C4-2B (cell line): ENCODE results near the gene SNCAIP.

ENCODE experiments used
- H3K27ac ChIP-seq: fragments of 450-650 bp; 2 replicates; pipeline ENCODE4 v1.5.1; 2017
- ZFX ChIP-seq: fragments of 450-650 bp; IDR thresholded peaks from 2 replicates; pipeline ENCODE4 v1.6.1; 2017
- TF ChIP-seq, protein P1 (sequence below): fragments of 450-650 bp; conservative IDR thresholded peaks from 2 replicates; pipeline ENCODE4 v1.5.1; 2017; ENCODE audit warnings: mild to moderate bottlenecking

Gene SNCAIP

GRCh38 chr5:122362361-122362760, 50.3 kb downstream of the SNCAIP start:
- TF ChIP-seq, protein P1, sequence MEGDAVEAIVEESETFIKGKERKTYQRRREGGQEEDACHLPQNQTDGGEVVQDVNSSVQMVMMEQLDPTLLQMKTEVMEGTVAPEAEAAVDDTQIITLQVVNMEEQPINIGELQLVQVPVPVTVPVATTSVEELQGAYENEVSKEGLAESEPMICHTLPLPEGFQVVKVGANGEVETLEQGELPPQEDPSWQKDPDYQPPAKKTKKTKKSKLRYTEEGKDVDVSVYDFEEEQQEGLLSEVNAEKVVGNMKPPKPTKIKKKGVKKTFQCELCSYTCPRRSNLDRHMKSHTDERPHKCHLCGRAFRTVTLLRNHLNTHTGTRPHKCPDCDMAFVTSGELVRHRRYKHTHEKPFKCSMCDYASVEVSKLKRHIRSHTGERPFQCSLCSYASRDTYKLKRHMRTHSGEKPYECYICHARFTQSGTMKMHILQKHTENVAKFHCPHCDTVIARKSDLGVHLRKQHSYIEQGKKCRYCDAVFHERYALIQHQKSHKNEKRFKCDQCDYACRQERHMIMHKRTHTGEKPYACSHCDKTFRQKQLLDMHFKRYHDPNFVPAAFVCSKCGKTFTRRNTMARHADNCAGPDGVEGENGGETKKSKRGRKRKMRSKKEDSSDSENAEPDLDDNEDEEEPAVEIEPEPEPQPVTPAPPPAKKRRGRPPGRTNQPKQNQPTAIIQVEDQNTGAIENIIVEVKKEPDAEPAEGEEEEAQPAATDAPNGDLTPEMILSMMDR: no peak
- no peak overlapping the region for H3K27ac ChIP-seq

- TF ChIP-seq, protein P1: no peak
- TF ChIP-seq ZFX: no peak
- H3K27ac ChIP-seq: no peak overlapping the region
Measured at GRCh38 chr5:122363623-122364022, 51.6 kb downstream of the SNCAIP start.

GRCh38 chr5:122366501-122366900, 54.5 kb downstream of the SNCAIP start:
- no peak overlapping the region for H3K27ac ChIP-seq
- no peak for TF ChIP-seq ZFX
- TF ChIP-seq, protein P1: no peak

DNA sequence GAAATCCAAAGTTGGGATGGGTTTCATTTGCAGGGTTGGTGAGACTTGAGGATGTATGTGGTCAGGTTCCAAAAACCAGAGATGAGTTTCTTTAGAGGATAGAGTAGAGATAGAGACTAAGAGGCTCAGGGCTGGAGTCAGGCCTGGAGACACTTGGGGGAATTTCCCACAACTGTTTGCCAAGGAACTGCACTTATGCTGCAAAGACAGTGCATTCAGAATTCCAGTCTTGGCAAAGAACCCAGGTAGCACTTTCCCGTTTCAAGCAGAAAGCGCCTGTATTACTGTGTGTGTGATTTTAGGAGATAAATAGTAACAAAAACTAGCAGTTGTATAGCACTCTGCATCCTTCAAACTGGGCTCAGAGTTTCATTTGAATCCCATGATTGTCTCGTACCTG, 55.4 kb downstream of the SNCAIP start:
- no peak for TF ChIP-seq ZFX
- TF ChIP-seq, protein P1: no peak
- no peak overlapping the region for H3K27ac ChIP-seq

DNA sequence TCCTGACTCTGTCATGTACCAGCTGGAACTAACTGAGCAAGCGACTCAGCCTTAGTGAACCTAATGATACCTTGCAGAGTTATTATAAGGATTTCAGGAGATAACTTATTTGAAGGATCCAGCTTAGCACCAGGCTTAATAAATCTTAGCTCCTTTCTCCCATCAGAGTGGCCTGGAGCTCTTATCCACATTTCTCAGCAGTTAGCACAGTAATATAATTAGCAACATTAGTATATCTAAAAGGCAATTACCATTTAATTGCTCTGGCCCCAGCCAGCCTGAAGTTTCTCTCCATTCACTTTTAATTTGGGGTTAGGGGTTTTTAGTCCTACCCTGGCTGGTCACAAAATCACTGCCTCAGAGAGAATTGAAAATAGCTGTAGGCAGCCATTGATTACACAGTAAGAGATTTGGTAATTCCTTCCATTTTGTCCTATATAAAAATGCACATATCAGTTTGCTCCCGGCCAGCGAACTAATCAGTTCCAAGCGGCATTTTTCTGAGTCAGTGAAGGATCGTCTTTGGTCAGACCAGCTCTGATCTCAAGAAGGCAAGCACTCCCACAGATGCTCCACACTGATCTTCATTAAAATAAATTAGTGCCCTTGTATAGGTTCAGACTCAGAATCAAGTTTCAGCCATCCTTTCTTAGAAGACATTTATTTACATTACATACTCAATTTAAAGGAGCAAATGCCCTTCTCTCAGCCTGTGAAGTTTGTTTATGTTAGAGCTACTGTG, 56.6 kb downstream of the SNCAIP start:
- H3K27ac ChIP-seq: no peak overlapping the region
- no peak for TF ChIP-seq ZFX
- TF ChIP-seq, protein P1: no peak

DNA sequence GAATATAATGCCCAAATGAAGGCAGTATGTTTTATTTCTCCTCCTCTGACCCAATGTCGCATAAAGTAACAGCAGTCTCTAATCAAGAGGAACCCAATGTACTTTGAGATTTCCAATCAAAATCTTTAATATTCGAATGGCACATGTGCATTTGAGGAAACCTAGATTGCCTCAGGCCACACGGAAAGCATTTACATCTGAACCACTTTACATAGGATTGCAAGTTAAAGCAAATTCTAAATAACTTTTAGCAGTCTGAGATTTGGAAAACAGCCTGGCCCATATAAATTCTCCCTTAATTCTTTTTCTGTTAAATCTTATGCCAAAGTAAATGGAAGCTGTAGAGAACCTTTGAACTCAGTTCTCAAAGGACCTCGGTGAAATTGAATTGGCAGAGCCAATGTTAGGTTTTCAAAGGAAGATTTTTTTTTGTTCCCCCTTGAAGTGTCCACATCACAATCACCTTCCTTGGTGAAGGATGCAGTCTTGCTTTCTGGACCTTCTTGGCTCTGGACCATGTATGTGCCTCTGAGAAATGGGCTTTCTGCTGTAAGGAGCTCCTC, 57.3 kb downstream of the SNCAIP start:
- H3K27ac ChIP-seq: no peak overlapping the region
- no peak for TF ChIP-seq ZFX
- TF ChIP-seq, protein P1: no peak

DNA sequence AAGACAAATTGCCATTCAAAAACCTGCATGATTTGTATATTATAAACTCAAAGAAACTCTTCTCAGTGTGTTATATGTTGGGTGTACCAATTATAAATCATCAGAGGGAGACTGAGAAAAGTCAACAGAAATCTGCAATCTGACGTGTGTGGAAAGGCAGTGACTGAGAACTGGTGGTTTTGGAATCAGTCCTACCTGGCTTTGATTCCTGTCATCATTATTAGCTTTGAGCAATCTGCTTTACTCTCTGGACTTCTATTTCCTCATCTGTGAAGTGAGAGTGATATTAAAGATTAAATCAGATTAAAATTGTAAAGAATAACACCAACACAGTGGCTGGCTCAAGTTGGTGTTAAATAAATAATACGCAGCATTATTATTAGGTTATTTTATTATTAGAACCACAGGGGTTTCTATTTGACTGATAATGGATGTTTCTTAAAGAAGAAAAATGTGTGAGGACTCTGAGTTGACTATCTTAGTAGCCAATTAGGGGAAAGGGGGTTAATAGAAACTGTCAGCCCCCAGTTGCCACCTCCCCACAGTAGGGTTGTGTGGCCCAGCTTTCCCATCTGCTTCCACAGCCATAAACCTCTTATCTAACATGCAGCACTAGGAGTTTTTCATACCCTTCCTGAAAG, 59.6 kb downstream of the SNCAIP start:
- no peak overlapping the region for H3K27ac ChIP-seq
- TF ChIP-seq, protein P1: no peak
- TF ChIP-seq ZFX: no peak
